BJ (cell line): ENCODE results near the gene ARRDC3. TPM values are rescaled to one million over a fixed set of nuclear protein-coding genes. Genes with fewer than 3 reads are reported as not detected.

ENCODE experiments used
- CTCF ChIA-PET: fragments of 350-600 bp; formaldehyde crosslinking; extraction: SDS; loops from one replicate; lab custom pipeline; 2021; ENCODE audit warnings: antibody characterized with exemption, inconsistent platforms; lab: Yijun Ruan, JAX
- POLR2A ChIA-PET: fragments of 300-600 bp; sonication (Branson Sonifier 250); formaldehyde crosslinking; extraction: SDS; loops from one replicate; lab custom pipeline; 2021; ENCODE audit warnings: antibody characterized with exemption; lab: Charles Lee
- DNase-seq: peaks from one replicate; pipeline ENCODE4 v3.0.0-alpha.2; 2011; ENCODE audit warnings: low read depth
- H3K27me3 ChIP-seq: 2 replicates; pipeline ENCODE4 v1.6.0; 2011; ENCODE audit warnings: low read length; ENCODE audit not compliant: control insufficient read depth, insufficient read depth
- H3K36me3 ChIP-seq: 2 replicates; pipeline ENCODE4 v1.5.1; 2011; ENCODE audit warnings: low read length; ENCODE audit not compliant: control insufficient read depth, insufficient read depth
- H3K4me3 ChIP-seq: 2 replicates; pipeline ENCODE4 v1.5.1; 2011; ENCODE audit warnings: low read depth, mild to moderate bottlenecking, control low read depth, low read length
- CTCF ChIP-seq: IDR thresholded peaks from 2 replicates; pipeline ENCODE4 v1.5.1; 2011; ENCODE audit warnings: low read depth, mild to moderate bottlenecking, control low read depth, inconsistent platforms, low read length, moderate library complexity; ENCODE audit not compliant: insufficient read depth
- polyA plus RNA-seq: library from polyadenylated mRNA; depleted of rRNA; stranded (reverse); fragments of >200 nt; gene quantifications from 2 replicates; pipeline ENCODE4 v1.2.3, GENCODE V29; 2011

Gene ARRDC3
- polyA plus RNA-seq, 1 experiment, result 20.7 TPM

- TF ChIP-seq CTCF, result no peak
- ChIA-PET CTCF (interaction anchor here (0.7 to 7.7 kb wide), 4 partner anchors 11 to 549 kb away, joined by 3 to 90 read pairs (median 4); partner anchors contain the start of gene ARRDC3), POLR2A (no interaction called here)
- no peaks in the 10 kb centered on the region for H3K36me3 ChIP-seq
- DNase-seq, result no peak
- H3K27me3 ChIP-seq, result no peaks in the 10 kb centered on the region
- H3K4me3 ChIP-seq, result no peak overlapping the region
Observed at GRCh38 chr5:91416491-91416890, 33.4 kb upstream of the ARRDC3 start.

- ChIA-PET POLR2A (no interaction called here), CTCF (interaction anchor here (1.3 to 3.6 kb wide), 2 partner anchors 10 to 25 kb away, joined by 3 to 18 read pairs; no protein-coding TSS in a partner anchor)
- TF ChIP-seq CTCF, result no peak
Observed at GRCh38 chr5:91409304-91409703, 26.2 kb upstream of the ARRDC3 start.

DNA sequence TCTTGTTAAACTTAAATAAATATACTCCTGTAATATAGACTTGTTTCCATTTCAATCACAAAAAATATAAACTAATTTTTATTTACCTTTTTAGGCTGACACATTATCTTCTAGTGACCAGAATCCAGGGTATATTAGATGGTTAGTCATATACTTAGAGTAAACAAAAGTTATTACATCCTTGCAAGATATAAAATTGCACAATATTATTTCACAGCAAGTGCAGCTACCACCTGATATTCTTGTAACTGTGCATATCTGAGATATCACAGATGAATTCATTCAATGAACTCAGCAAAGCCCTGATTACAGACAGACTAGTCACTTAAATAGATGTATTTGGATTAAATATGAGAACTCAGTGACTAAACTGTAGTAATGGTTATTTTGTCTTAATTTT is 25.6 kb upstream of the ARRDC3 start:
- TF ChIP-seq CTCF, result no peak
- no peak overlapping the region for H3K4me3 ChIP-seq
- CTCF ChIA-PET, result interaction anchor here (1.3 to 3.6 kb wide), 2 partner anchors 11 to 24 kb away, joined by 3 to 18 read pairs; no protein-coding TSS in a partner anchor
- H3K27me3 ChIP-seq, result no peaks in the 10 kb centered on the region
- DNase-seq, result no peak
- POLR2A ChIA-PET, result no interaction called here
- no peaks in the 10 kb centered on the region for H3K36me3 ChIP-seq

More at GRCh38 chr5:91409304-91409703, 26.2 kb upstream of the ARRDC3 start:
- Histone ChIP-seq H3K27me3 (no peaks in the 10 kb centered on the region), H3K4me3 (no peak overlapping the region), H3K36me3 (no peaks in the 10 kb centered on the region)
- DNase-seq, result no peak

DNA sequence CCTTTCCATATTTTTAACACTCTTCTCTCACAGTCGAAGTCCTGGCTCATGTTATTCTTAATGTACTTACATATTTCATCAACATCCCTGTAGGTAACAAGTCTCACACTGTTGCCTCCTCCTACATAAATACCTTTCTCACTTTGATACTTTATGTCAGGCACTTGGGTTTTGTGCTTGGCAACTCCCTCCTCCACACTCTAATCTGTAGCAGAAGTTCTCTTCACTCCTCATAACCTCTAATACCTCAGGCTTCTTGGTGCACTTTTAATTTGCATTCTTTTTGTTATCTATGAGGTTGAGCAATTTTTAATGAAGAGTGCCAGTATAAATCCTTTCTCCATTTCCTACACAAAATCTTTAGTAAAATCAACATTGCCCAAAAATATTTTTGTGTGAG is 24.1 kb upstream of the ARRDC3 start:
- CTCF ChIA-PET, result interaction anchor here (3.6 kb wide), 1 partner anchor 12 kb away, joined by 18 read pairs; no protein-coding TSS in a partner anchor
- no peaks in the 10 kb centered on the region for H3K36me3 ChIP-seq

GRCh38 chr5:91403438-91403837 is 20.3 kb upstream of the ARRDC3 start:
- CTCF ChIA-PET, result interaction anchor here (2.8 to 4.2 kb wide), 2 partner anchors 15 to 18 kb away, joined by 13 to 20 read pairs; no protein-coding TSS in a partner anchor
- peak; percentile 58 for DNase-seq
- H3K4me3 ChIP-seq, result no peak overlapping the region
- POLR2A ChIA-PET, result no interaction called here
- no peaks in the 10 kb centered on the region for H3K36me3 ChIP-seq
- TF ChIP-seq CTCF, result no peak
- H3K27me3 ChIP-seq, result no peaks in the 10 kb centered on the region

More for the DNA sequence above, 24.1 kb upstream of the ARRDC3 start:
- TF ChIP-seq CTCF, result no peak
- H3K4me3 ChIP-seq, result no peak overlapping the region
- no peak for DNase-seq
- no peaks in the 10 kb centered on the region for H3K27me3 ChIP-seq
- POLR2A ChIA-PET, result no interaction called here
